SK-N-SH (cell line): Measurements from ENCODE around the gene ABHD4. TPM values are rescaled to one million over a fixed set of nuclear protein-coding genes. Genes with fewer than 3 reads are reported as not detected.

Source experiments
- CTCF ChIA-PET: fragments of 300-600, 350-600 bp; formaldehyde crosslinking; extraction: SDS; loops from one replicate; lab custom pipeline; 2021; lab: Yijun Ruan, JAX
- POLR2A ChIA-PET: fragments of 350-600 bp; sonication (Branson Sonifier 250); formaldehyde crosslinking; extraction: SDS; loops from one replicate; lab custom pipeline; 2020; ENCODE audit warnings: antibody characterized with exemption, inconsistent platforms; lab: Yijun Ruan, JAX
- DNase-seq: peaks from one replicate; pipeline ENCODE4 v3.0.0; 2012
- H2AFZ ChIP-seq: fragments of 200-600 bp; sonication (generic); 2 replicates; pipeline ENCODE4 v1.8.1; 2016; ENCODE audit warnings: antibody characterized with exemption, mild to moderate bottlenecking, low read depth
- H3F3A ChIP-seq: fragments of 200-600 bp; sonication (generic); replicated peaks from 2 replicates; pipeline ENCODE3; 2016; ENCODE audit warnings: antibody characterized with exemption, mild to moderate bottlenecking; ENCODE audit not compliant: insufficient read depth
- H3K27ac ChIP-seq, 2 experiments: fragments of 200-500 bp in 1 of 2; fragments of 200-600 bp in 1 of 2; sonication (Bioruptor generic) in 1 of 2; sonication (generic), shearing (Covaris generic) in 1 of 2; 2 replicates each; pipeline versions ENCODE4 v1.5.1 to v1.6.1; 2014 to 2016; ENCODE audit warnings: low read depth in 2 of 2, inconsistent platforms in 1 of 2, low read length in 1 of 2, mild to moderate bottlenecking in 1 of 2, mixed read lengths in 1 of 2
- H3K27me3 ChIP-seq: fragments of 200-600 bp; sonication (generic), shearing (Covaris generic); 2 replicates; pipeline ENCODE4 v1.6.1; 2016; ENCODE audit warnings: mixed run types; ENCODE audit not compliant: insufficient read depth
- H3K36me3 ChIP-seq, 2 experiments: fragments of 200-500 bp in 1 of 2; fragments of 200-600 bp in 1 of 2; sonication (Bioruptor generic) in 1 of 2; sonication (generic) in 1 of 2; replicated peaks in 1 of 2; 2 replicates each; pipeline versions ENCODE3 to v1.5.1; 2014 to 2016; ENCODE audit warnings: low read length in 1 of 2, mild to moderate bottlenecking in 1 of 2; ENCODE audit not compliant: insufficient read depth in 2 of 2, control insufficient read depth in 1 of 2
- H3K4me1 ChIP-seq, 2 experiments: fragments of 200-500 bp in 1 of 2; fragments of 200-600 bp in 1 of 2; sonication (Bioruptor generic) in 1 of 2; sonication (generic), shearing (Covaris generic) in 1 of 2; 2 replicates each; pipeline versions ENCODE4 v1.5.1 to v1.6.1; 2014 to 2016; ENCODE audit warnings: low read depth in 1 of 2, low read length in 1 of 2, mixed run types in 1 of 2; ENCODE audit not compliant: insufficient read depth in 2 of 2, control insufficient read depth in 1 of 2
- H3K4me2 ChIP-seq: fragments of 200-600 bp; sonication (generic), shearing (Covaris generic); 2 replicates; pipeline ENCODE4 v1.6.1; 2017; ENCODE audit warnings: mixed run types
- H3K4me3 ChIP-seq, 2 experiments: fragments of 200-500 bp in 1 of 2; fragments of 200-600 bp in 1 of 2; sonication (Bioruptor generic) in 1 of 2; sonication (generic), shearing (Covaris generic) in 1 of 2; 2 replicates each; pipeline versions ENCODE4 v1.5.1 to v1.8.1; 2014 to 2016; ENCODE audit warnings: low read depth in 2 of 2, inconsistent platforms in 1 of 2, low read length in 1 of 2, mild to moderate bottlenecking in 1 of 2, mixed read lengths in 1 of 2, moderate library complexity in 1 of 2
- H3K79me2 ChIP-seq: fragments of 200-600 bp; sonication (generic); 2 replicates; pipeline ENCODE4 v1.8.1; 2017; ENCODE audit warnings: mild to moderate bottlenecking; ENCODE audit not compliant: insufficient read depth
- H3K9ac ChIP-seq: fragments of 200-600 bp; sonication (generic); 2 replicates; pipeline ENCODE4 v1.6.1; 2017; ENCODE audit warnings: mixed run types
- H3K9me2 ChIP-seq: fragments of 200-600 bp; sonication (generic); 2 replicates; pipeline ENCODE4 v1.6.1; 2017; ENCODE audit warnings: mixed run types
- H3K9me3 ChIP-seq: fragments of 200-600 bp; sonication (generic); 2 replicates; pipeline ENCODE4 v1.6.1; 2017; ENCODE audit warnings: mixed run types, mild to moderate bottlenecking, moderate library complexity
- H4K20me1 ChIP-seq: fragments of 200-600 bp; sonication (generic); 2 replicates; pipeline ENCODE4 v1.6.1; 2017; ENCODE audit warnings: mild to moderate bottlenecking, mixed run types; ENCODE audit not compliant: insufficient read depth
- EP300 ChIP-seq, 2 experiments: IDR thresholded peaks; 2 replicates each; pipeline versions ENCODE4 v1.4.0 to v1.6.1; 2012; ENCODE audit warnings: borderline replicate concordance in 1 of 2, low read depth in 1 of 2, low read length in 1 of 2
- FOXM1 ChIP-seq: IDR thresholded peaks from 2 replicates; pipeline ENCODE4 v1.4.0; 2012; ENCODE audit warnings: low read depth, mild to moderate bottlenecking
- GABPA ChIP-seq: IDR thresholded peaks from 2 replicates; pipeline ENCODE4 v1.4.0; 2012; ENCODE audit warnings: low read depth, mild to moderate bottlenecking
- MEF2A ChIP-seq: IDR thresholded peaks from 2 replicates; pipeline ENCODE4 v1.4.0; 2012; ENCODE audit warnings: low read depth, borderline replicate concordance
- MXI1 ChIP-seq: IDR thresholded peaks from 2 replicates; pipeline ENCODE4 v1.6.1; 2012; ENCODE audit warnings: mild to moderate bottlenecking, low read depth, low read length, improper control_type of control experiment
- NRF1 ChIP-seq: IDR thresholded peaks from 2 replicates; pipeline ENCODE4 v1.6.1; 2012; ENCODE audit warnings: low read depth, mild to moderate bottlenecking, low read length
- RXRA ChIP-seq: IDR thresholded peaks from 2 replicates; pipeline ENCODE4 v1.4.0; 2012; ENCODE audit warnings: low read depth, mild to moderate bottlenecking, borderline replicate concordance
- SMC3 ChIP-seq: IDR thresholded peaks from 2 replicates; pipeline ENCODE4 v1.6.1; 2012; ENCODE audit warnings: low read depth, low read length, improper control_type of control experiment
- TAF1 ChIP-seq: IDR thresholded peaks from 2 replicates; pipeline ENCODE4 v1.6.1; 2012; ENCODE audit warnings: low read depth, mild to moderate bottlenecking, low read length, moderate library complexity, borderline replicate concordance
- YY1 ChIP-seq: IDR thresholded peaks from 2 replicates; pipeline ENCODE4 v1.4.0; 2012; ENCODE audit warnings: low read depth, mild to moderate bottlenecking
- WGBS: methylation state at CpG from one replicate; pipeline ENCODE4 v1.1.6; 2017; ENCODE audit warnings: low lambda C conversion rate; 5-methylcytosine and 5-hydroxymethylcytosine counted together
- polyA plus RNA-seq, 3 experiments: library from polyadenylated mRNA; depleted of rRNA; stranded (reverse); fragments of >200 nt; gene quantifications; 2 replicates each; pipeline ENCODE4 v1.2.3, GENCODE V29; 2012
- TF ChIP-seq, protein P1 (sequence below): fragments of 150-350 bp; IDR thresholded peaks from 2 replicates; pipeline ENCODE4 v1.6.1; 2017; ENCODE audit warnings: antibody characterized with exemption, low read length, low read depth, borderline replicate concordance
- TF ChIP-seq, protein P2 (sequence below): IDR thresholded peaks from 2 replicates; pipeline ENCODE4 v1.4.0; 2012; ENCODE audit warnings: low read depth
- TF ChIP-seq, protein P3 (sequence below): IDR thresholded peaks from 2 replicates; pipeline ENCODE4 v1.6.1; 2012; ENCODE audit warnings: mild to moderate bottlenecking, low read depth, low read length, moderate library complexity

Gene ABHD4
- polyA plus RNA-seq, 1 of the 3 experiments (the other 2 are of a cell fraction): 15.0 TPM

DNA sequence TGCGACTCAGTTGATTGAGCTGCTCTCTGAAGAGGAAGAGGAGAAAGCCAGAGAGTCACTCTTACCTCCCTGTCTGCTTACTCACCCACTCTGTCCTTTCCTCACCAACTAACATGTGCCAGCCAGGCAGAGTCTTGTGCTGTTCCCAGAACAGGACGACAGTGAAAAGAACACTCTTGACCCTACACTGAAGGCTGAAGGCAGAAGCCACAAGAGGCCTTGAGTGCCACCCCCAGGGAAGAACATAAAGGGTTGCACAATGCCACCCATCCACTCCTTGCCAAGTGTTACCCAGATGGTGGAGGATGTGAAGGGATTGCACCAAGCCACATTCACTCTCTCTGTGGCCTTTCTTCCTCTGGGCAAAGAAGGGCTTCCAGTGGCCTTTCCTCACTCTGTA is 12.8 kb downstream of the ABHD4 start:
- WGBS: 89% methylated on average over 1 of the region's 2 CpGs
- no peak for DNase-seq
- ChIA-PET CTCF (interaction anchor here (0.7 to 1.2 kb wide), 3 partner anchors 12 to 41 kb away, joined by 3 to 4 read pairs (median 3); no protein-coding TSS in a partner anchor), POLR2A (no interaction called here)
- Histone ChIP-seq H3K9ac (no peak overlapping the region), H3K27ac (no peak overlapping the region), H3K79me2 (no peaks in the 10 kb centered on the region), H2AFZ (no peak overlapping the region), H3K4me2 (no peak overlapping the region), H3F3A (peaks cover 7% of the 10 kb centered on the region), H3K27me3 (no peaks in the 10 kb centered on the region), H4K20me1 (no peaks in the 10 kb centered on the region), H3K36me3 (peaks cover 9 to 28% of the 10 kb centered on the region in 2 experiments), H3K9me3 (no peaks in the 10 kb centered on the region), H3K9me2 (no peaks in the 10 kb centered on the region), H3K4me1 (peaks cover 0 to 9% of the 10 kb centered on the region in 2 experiments; a peak in 1 of 4 replicates), H3K4me3 (no peak overlapping the region)
- TF ChIP-seq MEF2A (no peak), TAF1 (no peak), GABPA (no peak), SMC3 (no peak), MXI1 (no peak), FOXM1 (no peak), EP300 (IDR thresholded peaks at IDR 0.05; ENCODE audit: borderline replicate concordance in 1 of 2, low read depth in 1 of 2, low read length in 1 of 2) (no peak), RXRA (no peak), YY1 (no peak), NRF1 (no peak)
- TF ChIP-seq, protein P1, sequence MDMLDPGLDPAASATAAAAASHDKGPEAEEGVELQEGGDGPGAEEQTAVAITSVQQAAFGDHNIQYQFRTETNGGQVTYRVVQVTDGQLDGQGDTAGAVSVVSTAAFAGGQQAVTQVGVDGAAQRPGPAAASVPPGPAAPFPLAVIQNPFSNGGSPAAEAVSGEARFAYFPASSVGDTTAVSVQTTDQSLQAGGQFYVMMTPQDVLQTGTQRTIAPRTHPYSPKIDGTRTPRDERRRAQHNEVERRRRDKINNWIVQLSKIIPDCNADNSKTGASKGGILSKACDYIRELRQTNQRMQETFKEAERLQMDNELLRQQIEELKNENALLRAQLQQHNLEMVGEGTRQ: no peak
- TF ChIP-seq, protein P2, sequence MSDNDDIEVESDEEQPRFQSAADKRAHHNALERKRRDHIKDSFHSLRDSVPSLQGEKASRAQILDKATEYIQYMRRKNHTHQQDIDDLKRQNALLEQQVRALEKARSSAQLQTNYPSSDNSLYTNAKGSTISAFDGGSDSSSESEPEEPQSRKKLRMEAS: no peak
- TF ChIP-seq, protein P3, sequence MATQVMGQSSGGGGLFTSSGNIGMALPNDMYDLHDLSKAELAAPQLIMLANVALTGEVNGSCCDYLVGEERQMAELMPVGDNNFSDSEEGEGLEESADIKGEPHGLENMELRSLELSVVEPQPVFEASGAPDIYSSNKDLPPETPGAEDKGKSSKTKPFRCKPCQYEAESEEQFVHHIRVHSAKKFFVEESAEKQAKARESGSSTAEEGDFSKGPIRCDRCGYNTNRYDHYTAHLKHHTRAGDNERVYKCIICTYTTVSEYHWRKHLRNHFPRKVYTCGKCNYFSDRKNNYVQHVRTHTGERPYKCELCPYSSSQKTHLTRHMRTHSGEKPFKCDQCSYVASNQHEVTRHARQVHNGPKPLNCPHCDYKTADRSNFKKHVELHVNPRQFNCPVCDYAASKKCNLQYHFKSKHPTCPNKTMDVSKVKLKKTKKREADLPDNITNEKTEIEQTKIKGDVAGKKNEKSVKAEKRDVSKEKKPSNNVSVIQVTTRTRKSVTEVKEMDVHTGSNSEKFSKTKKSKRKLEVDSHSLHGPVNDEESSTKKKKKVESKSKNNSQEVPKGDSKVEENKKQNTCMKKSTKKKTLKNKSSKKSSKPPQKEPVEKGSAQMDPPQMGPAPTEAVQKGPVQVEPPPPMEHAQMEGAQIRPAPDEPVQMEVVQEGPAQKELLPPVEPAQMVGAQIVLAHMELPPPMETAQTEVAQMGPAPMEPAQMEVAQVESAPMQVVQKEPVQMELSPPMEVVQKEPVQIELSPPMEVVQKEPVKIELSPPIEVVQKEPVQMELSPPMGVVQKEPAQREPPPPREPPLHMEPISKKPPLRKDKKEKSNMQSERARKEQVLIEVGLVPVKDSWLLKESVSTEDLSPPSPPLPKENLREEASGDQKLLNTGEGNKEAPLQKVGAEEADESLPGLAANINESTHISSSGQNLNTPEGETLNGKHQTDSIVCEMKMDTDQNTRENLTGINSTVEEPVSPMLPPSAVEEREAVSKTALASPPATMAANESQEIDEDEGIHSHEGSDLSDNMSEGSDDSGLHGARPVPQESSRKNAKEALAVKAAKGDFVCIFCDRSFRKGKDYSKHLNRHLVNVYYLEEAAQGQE: no peak
